Bladder microvascular endothelial cell (primary cell): ENCODE results near the gene SLC25A31. TPM values are rescaled to one million over a fixed set of nuclear protein-coding genes. Genes with fewer than 3 reads are reported as not detected.

Source experiments
- total RNA-seq: library from RNA; depleted of rRNA; stranded (reverse); fragments of >200 nt; gene quantifications from 2 replicates; pipeline ENCODE4 v1.2.3, GENCODE V29; 2014

The SLC25A31 gene
- total RNA-seq: not detected in 2 replicates

DNA sequence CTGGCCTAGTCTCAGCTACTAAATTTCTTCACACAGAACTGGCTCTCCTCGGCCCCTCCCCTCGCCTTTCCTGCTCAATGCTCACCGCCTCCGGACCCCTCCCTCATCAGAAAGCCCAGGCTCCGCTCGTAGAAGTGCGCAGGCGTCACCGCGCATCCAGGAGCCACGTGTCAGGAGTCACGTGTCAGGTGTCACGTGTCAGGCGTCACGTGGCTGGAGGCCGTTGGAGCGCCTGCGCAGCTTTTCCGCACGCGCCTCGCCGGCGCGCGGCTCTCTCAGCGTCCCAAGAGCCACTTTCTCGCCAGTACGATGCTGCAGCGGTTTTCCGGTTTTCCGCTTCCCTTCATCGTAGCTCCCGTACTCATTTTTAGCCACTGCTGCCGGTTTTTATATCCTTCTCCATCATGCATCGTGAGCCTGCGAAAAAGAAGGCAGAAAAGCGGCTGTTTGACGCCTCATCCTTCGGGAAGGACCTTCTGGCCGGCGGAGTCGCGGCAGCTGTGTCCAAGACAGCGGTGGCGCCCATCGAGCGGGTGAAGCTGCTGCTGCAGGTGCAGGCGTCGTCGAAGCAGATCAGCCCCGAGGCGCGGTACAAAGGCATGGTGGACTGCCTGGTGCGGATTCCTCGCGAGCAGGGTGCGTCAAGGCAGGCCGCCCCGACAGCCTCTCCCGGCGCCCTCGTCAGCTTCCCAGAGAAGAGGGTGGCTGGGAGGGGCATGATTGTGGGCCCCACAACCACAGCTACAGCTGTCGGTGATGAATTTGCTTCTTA is at the start of gene SLC25A31:
Gene SLC25A31, plus strand, starts transcription at position 259 of the 772 bp plus-strand sequence. Its CDS starts 146 bp downstream, at position 405.

GRCh38 chr4:127782275-127783025 is 52.2 kb downstream of the SLC25A31 start, which contains the start of gene HSPA4L:
Gene HSPA4L, plus strand, starts transcription at chr4:127782322. Its CDS starts 229 bp downstream, at chr4:127782551.

Other genes with a start within 250 kb of the SLC25A31 start
- gene INTU, start 97.4 kb upstream of the SLC25A31 start, total RNA-seq: 1.3 and 5.5 TPM in 2 replicates
- gene HSPA4L, start 51.9 kb downstream of the SLC25A31 start, total RNA-seq: 2.4 and 14.5 TPM in 2 replicates
- 14.0 and 17.5 TPM in 2 replicates for gene PLK4, start 150.5 kb downstream of the SLC25A31 start, total RNA-seq
- gene MFSD8, start 234.8 kb downstream of the SLC25A31 start, total RNA-seq: 10.2 and 24.3 TPM in 2 replicates
- 4.9 and 8.6 TPM in 2 replicates for gene ABHD18, start 235.0 kb downstream of the SLC25A31 start, total RNA-seq